Ishikawa (cell line): ENCODE data around the gene ZNF536.

Experiments used
- CEBPB ChIP-seq: IDR thresholded peaks from 2 replicates; pipeline ENCODE4 v1.6.1; 2012
- CREB1 ChIP-seq: IDR thresholded peaks from 2 replicates; pipeline ENCODE4 v1.6.1; 2012; ENCODE audit warnings: low read depth
- EGR1 ChIP-seq: IDR thresholded peaks from 2 replicates; pipeline ENCODE4 v1.6.1; 2012
- EP300 ChIP-seq: IDR thresholded peaks from 2 replicates; pipeline ENCODE4 v1.6.1; 2012; ENCODE audit warnings: borderline replicate concordance
- FOXM1 ChIP-seq: IDR thresholded peaks from 2 replicates; pipeline ENCODE4 v1.6.1; 2012; ENCODE audit warnings: low read depth, borderline replicate concordance
- NFIC ChIP-seq: IDR thresholded peaks from 2 replicates; pipeline ENCODE4 v1.6.1; 2012
- RAD21 ChIP-seq: IDR thresholded peaks from 2 replicates; pipeline ENCODE4 v1.6.1; 2012; ENCODE audit warnings: low read depth
- TAF1 ChIP-seq: IDR thresholded peaks from 2 replicates; pipeline ENCODE4 v1.6.1; 2012; ENCODE audit warnings: low read depth, mild to moderate bottlenecking
- TCF12 ChIP-seq: IDR thresholded peaks from 2 replicates; pipeline ENCODE4 v1.6.1; 2012; ENCODE audit warnings: low read depth
- TEAD4 ChIP-seq: IDR thresholded peaks from 2 replicates; pipeline ENCODE4 v1.6.1; 2012
- YY1 ChIP-seq: IDR thresholded peaks from 2 replicates; pipeline ENCODE4 v1.6.1; 2012; ENCODE audit warnings: low read depth
- ZBTB7A ChIP-seq: IDR thresholded peaks from 2 replicates; pipeline ENCODE4 v1.6.1; 2012; ENCODE audit warnings: low read depth
- TF ChIP-seq, protein P1 (sequence below): IDR thresholded peaks from 2 replicates; pipeline ENCODE4 v1.6.1; 2012
- TF ChIP-seq, protein P2 (sequence below): IDR thresholded peaks from 2 replicates; pipeline ENCODE4 v1.6.1; 2012; ENCODE audit warnings: low read depth, mild to moderate bottlenecking
- TF ChIP-seq, protein P3 (sequence below): IDR thresholded peaks from 2 replicates; pipeline ENCODE4 v1.6.1; 2012

The ZNF536 gene

DNA sequence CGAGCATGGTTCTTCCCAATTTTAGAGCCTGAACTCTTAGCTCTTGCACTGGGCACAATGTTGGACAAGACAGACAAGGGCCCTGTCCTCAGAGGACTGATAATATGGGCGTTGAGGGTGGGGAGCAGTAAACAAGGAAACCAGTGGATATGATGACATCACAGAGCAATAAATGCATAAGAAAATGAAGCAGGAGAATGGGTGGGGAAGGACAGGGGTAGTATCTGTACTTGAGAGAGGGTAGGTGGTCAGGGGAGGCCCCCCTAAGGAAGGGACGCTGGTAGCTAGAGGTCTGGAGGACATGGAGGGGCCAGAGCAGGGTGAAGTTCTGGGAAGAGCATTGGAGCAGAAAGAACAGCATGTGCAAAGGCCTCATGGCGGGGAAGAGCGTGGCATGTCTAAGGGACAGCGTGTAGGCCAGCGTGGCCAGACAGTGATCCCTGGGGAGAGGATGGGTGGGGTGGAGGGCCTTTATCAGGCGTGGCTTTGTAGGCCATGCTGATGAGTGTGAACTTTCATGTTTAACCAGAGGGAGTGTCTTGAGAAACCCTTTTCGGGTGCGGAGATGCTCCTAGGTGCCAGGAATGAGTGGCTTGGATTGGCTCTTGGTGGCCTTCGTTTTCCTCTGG lies 15.1 kb upstream of the ZNF536 start:
- TF ChIP-seq TEAD4, result no peak
- no peak for TF ChIP-seq TAF1
- no peak for TF ChIP-seq RAD21
- TF ChIP-seq ZBTB7A, result no peak
- TF ChIP-seq, protein P1, sequence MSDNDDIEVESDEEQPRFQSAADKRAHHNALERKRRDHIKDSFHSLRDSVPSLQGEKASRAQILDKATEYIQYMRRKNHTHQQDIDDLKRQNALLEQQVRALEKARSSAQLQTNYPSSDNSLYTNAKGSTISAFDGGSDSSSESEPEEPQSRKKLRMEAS, result no peak
- TF ChIP-seq YY1, result no peak
- no peak for TF ChIP-seq NFIC
- TF ChIP-seq EP300, result no peak
- TF ChIP-seq TCF12, result no peak
- no peak for TF ChIP-seq CEBPB
- TF ChIP-seq, protein P2, sequence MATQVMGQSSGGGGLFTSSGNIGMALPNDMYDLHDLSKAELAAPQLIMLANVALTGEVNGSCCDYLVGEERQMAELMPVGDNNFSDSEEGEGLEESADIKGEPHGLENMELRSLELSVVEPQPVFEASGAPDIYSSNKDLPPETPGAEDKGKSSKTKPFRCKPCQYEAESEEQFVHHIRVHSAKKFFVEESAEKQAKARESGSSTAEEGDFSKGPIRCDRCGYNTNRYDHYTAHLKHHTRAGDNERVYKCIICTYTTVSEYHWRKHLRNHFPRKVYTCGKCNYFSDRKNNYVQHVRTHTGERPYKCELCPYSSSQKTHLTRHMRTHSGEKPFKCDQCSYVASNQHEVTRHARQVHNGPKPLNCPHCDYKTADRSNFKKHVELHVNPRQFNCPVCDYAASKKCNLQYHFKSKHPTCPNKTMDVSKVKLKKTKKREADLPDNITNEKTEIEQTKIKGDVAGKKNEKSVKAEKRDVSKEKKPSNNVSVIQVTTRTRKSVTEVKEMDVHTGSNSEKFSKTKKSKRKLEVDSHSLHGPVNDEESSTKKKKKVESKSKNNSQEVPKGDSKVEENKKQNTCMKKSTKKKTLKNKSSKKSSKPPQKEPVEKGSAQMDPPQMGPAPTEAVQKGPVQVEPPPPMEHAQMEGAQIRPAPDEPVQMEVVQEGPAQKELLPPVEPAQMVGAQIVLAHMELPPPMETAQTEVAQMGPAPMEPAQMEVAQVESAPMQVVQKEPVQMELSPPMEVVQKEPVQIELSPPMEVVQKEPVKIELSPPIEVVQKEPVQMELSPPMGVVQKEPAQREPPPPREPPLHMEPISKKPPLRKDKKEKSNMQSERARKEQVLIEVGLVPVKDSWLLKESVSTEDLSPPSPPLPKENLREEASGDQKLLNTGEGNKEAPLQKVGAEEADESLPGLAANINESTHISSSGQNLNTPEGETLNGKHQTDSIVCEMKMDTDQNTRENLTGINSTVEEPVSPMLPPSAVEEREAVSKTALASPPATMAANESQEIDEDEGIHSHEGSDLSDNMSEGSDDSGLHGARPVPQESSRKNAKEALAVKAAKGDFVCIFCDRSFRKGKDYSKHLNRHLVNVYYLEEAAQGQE, result no peak

DNA sequence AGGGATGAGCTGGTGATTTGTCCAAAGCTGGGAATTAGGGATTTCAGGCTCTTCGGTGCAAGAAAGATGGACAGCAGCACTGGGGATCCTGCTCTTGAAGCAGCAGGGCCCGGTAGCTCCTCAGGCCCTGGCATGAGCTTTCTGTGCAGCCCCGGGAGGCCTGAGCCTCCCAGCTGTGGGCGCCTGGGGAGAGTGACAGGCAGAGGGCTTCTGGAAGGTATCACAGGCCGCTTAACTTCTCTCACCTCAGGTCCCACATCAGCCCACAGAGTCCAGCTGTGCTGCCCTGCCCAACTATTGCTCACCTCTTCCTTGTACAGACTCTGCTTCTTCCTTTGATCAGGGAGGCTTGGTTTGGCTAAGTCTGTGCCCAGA lies 14.6 kb upstream of the ZNF536 start:
- TF ChIP-seq TAF1 (no peak), CREB1 (no peak), EP300 (no peak)

DNA sequence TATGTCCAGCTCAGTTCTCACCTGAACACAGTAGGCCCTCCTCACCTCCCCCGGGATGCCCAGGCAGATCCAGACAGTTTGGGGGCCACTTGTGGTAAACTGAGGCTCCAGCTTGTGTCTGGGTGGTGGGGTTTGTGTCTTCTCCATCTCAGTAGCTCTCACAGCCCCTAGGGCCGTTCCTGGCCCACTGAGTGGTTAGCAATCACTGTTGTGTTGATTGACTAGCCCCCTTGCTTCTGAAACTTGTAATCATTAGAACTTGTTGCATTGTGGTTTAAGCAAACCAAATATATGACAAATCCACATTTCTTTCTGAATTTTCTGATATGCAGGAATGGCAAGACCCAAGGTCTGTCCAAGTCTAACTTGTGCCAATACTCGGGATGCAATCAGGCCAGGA lies 13.9 kb upstream of the ZNF536 start:
- no peak for TF ChIP-seq EGR1
- no peak for TF ChIP-seq RAD21
- no peak for TF ChIP-seq NFIC
- no peak for TF ChIP-seq CREB1
- TF ChIP-seq TCF12, result no peak
- no peak for TF ChIP-seq EP300
- TF ChIP-seq FOXM1, result no peak
- TF ChIP-seq, protein P2, result no peak
- no peak for TF ChIP-seq TEAD4
- no peak for TF ChIP-seq ZBTB7A
- TF ChIP-seq, protein P1, result no peak
- TF ChIP-seq, protein P3, sequence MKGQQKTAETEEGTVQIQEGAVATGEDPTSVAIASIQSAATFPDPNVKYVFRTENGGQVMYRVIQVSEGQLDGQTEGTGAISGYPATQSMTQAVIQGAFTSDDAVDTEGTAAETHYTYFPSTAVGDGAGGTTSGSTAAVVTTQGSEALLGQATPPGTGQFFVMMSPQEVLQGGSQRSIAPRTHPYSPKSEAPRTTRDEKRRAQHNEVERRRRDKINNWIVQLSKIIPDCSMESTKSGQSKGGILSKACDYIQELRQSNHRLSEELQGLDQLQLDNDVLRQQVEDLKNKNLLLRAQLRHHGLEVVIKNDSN, result no peak
- TF ChIP-seq YY1, result no peak
- TF ChIP-seq CEBPB, result no peak
- TF ChIP-seq TAF1, result no peak

DNA sequence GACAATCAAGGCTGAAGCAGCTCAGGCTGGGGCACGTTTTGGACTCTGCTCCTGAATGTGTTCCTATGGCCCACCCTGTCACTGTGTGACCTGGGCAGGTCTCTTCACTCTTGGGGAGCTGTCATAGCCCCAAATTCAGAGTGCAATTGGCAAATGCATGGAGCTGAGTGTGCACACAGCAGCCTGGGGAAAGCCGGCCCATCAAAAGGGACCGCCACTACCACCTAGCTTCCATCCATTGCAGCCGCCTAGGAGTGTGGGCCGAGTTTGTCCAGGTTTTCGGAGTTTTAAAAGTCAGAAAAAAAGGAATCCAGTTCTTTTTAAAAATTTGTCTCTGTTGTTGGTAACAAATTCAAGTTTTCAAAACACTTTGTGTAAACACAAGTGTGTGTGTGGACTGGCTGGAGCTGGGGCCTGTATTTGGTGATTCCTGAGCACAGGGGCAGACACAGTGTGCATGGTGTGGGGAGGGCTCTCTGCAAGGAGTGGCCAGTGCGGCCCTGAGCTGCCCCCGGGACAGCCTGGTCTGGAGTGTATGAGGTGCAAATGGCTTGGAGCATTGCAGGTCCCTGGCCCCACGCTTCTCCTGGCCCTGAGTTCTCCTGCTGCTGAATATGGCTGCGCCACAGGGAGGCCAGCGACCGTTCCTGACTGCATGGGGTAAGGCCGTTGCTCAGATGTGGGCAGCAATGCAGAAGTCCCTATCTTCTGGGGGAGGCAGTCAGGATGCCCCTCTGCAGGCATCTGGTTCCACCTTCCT lies 13.2 kb upstream of the ZNF536 start:
- no peak for TF ChIP-seq EP300
- TF ChIP-seq, protein P1, result no peak
- TF ChIP-seq CREB1, result no peak
- TF ChIP-seq TAF1, result no peak
- TF ChIP-seq YY1, result no peak
- TF ChIP-seq EGR1, result no peak
- no peak for TF ChIP-seq TEAD4
- no peak for TF ChIP-seq RAD21
- no peak for TF ChIP-seq CEBPB
- TF ChIP-seq, protein P2, result no peak

DNA sequence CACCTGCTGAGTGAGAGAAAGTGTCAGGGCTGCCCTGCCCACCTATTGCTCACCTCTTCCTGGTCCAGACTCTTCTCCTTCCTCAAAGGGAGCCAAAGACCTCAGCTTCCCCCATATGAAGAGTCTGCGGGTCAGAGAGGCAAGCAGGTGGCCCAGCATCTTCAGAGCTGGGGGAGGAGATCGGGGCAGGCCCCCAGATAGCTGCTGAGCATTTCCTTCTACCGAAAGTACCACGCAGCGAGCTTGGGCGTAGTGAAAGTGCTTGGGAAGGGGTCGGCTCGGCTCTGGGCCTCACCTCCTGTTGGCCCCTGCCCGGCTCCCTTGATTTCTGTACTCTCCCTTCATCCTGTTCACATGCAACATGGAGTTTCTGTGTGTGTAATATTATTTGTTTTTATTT lies 12.2 kb upstream of the ZNF536 start:
- no peak for TF ChIP-seq EGR1
- TF ChIP-seq EP300, result no peak
